ENCODE results near the gene CSH1.
"Not testable (repeated sequence)": the region's sequence is repeated elsewhere in the genome, so short reads cannot be mapped to it uniquely, and the experiment has no call there.

CSH1 gene

GRCh38 chr17:63871646-63872365, 24.6 kb downstream of the CSH1 start:
- peak; percentile 23 for DNase-seq (ENCODE audit: low read depth)
- not testable (repeated sequence) for H3K4me3 ChIP-seq (ENCODE audit: control insufficient read depth, low read depth, low read length)

GRCh38 chr17:63870292-63870665, 26.1 kb downstream of the CSH1 start:
- H3K4me3 ChIP-seq (ENCODE audit: control insufficient read depth, low read depth, low read length); DNase-seq (ENCODE audit: low read depth): not testable (repeated sequence)

GRCh38 chr17:63869491-63870291, 26.7 kb downstream of the CSH1 start:
- DNase-seq (ENCODE audit: low read depth); H3K4me3 ChIP-seq (ENCODE audit: control insufficient read depth, low read depth, low read length): not testable (repeated sequence)
- TF ChIP-seq CTCF (conservative IDR thresholded peaks at IDR 0.05; ENCODE audit: control insufficient read depth, insufficient read depth, low read depth, low read length), result peak; percentile 10

GRCh38 chr17:63866625-63867024, 29.7 kb downstream of the CSH1 start:
- not testable (repeated sequence) for H3K4me3 ChIP-seq (ENCODE audit: control insufficient read depth, low read depth, low read length); DNase-seq (ENCODE audit: low read depth)

GRCh38 chr17:63859257-63859656, 37.1 kb downstream of the CSH1 start:
- DNase-seq (ENCODE audit: low read depth), result no peak
- no peak for TF ChIP-seq CTCF (conservative IDR thresholded peaks at IDR 0.05; ENCODE audit: control insufficient read depth, insufficient read depth, low read depth, low read length)
- H3K4me3 ChIP-seq (ENCODE audit: control insufficient read depth, low read depth, low read length), result no peak overlapping the region

GRCh38 chr17:63856425-63856824, 39.9 kb downstream of the CSH1 start:
- H3K4me3 ChIP-seq (ENCODE audit: control insufficient read depth, low read depth, low read length); DNase-seq (ENCODE audit: low read depth): not testable (repeated sequence)

GRCh38 chr17:63855185-63855584, 41.2 kb downstream of the CSH1 start:
- H3K4me3 ChIP-seq (ENCODE audit: control insufficient read depth, low read depth, low read length), result no peak overlapping the region
- no peak for TF ChIP-seq CTCF (conservative IDR thresholded peaks at IDR 0.05; ENCODE audit: control insufficient read depth, insufficient read depth, low read depth, low read length)
- DNase-seq (ENCODE audit: low read depth), result no peak

GRCh38 chr17:63854709-63855108, 41.7 kb downstream of the CSH1 start:
- no peak for TF ChIP-seq CTCF (conservative IDR thresholded peaks at IDR 0.05; ENCODE audit: control insufficient read depth, insufficient read depth, low read depth, low read length)
- DNase-seq (ENCODE audit: low read depth), result no peak
- H3K4me3 ChIP-seq (ENCODE audit: control insufficient read depth, low read depth, low read length), result no peak overlapping the region

GRCh38 chr17:63853260-63853659, 43.1 kb downstream of the CSH1 start:
- TF ChIP-seq CTCF (conservative IDR thresholded peaks at IDR 0.05; ENCODE audit: control insufficient read depth, insufficient read depth, low read depth, low read length), result no peak
- DNase-seq (ENCODE audit: low read depth), result no peak
- H3K4me3 ChIP-seq (ENCODE audit: control insufficient read depth, low read depth, low read length), result no peak overlapping the region
